ENCODE results near the gene PCDH9.

DNA sequence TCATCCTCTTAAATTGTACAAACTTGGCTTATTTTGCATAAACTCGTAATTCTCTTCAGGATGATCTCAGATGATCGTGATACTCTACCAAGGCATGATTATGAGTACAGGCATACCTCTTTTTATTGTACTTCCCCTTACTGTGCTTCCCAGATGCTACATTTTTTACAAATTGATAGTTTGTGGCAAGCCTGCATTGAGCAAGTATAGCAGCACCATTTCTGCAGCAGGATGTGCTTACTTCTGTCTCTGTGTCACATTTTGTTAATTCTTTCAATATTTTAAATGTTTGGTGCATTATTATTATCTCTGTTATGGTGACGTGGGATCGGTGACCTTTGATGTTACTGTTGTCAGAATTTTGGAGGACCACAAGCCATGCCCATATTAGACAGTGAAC lies 752.3 kb downstream of the PCDH9 start:
- TF ChIP-seq, protein P1, sequence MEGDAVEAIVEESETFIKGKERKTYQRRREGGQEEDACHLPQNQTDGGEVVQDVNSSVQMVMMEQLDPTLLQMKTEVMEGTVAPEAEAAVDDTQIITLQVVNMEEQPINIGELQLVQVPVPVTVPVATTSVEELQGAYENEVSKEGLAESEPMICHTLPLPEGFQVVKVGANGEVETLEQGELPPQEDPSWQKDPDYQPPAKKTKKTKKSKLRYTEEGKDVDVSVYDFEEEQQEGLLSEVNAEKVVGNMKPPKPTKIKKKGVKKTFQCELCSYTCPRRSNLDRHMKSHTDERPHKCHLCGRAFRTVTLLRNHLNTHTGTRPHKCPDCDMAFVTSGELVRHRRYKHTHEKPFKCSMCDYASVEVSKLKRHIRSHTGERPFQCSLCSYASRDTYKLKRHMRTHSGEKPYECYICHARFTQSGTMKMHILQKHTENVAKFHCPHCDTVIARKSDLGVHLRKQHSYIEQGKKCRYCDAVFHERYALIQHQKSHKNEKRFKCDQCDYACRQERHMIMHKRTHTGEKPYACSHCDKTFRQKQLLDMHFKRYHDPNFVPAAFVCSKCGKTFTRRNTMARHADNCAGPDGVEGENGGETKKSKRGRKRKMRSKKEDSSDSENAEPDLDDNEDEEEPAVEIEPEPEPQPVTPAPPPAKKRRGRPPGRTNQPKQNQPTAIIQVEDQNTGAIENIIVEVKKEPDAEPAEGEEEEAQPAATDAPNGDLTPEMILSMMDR (IDR thresholded peaks at IDR 0.05) = no peak
- TF ChIP-seq, protein P2, sequence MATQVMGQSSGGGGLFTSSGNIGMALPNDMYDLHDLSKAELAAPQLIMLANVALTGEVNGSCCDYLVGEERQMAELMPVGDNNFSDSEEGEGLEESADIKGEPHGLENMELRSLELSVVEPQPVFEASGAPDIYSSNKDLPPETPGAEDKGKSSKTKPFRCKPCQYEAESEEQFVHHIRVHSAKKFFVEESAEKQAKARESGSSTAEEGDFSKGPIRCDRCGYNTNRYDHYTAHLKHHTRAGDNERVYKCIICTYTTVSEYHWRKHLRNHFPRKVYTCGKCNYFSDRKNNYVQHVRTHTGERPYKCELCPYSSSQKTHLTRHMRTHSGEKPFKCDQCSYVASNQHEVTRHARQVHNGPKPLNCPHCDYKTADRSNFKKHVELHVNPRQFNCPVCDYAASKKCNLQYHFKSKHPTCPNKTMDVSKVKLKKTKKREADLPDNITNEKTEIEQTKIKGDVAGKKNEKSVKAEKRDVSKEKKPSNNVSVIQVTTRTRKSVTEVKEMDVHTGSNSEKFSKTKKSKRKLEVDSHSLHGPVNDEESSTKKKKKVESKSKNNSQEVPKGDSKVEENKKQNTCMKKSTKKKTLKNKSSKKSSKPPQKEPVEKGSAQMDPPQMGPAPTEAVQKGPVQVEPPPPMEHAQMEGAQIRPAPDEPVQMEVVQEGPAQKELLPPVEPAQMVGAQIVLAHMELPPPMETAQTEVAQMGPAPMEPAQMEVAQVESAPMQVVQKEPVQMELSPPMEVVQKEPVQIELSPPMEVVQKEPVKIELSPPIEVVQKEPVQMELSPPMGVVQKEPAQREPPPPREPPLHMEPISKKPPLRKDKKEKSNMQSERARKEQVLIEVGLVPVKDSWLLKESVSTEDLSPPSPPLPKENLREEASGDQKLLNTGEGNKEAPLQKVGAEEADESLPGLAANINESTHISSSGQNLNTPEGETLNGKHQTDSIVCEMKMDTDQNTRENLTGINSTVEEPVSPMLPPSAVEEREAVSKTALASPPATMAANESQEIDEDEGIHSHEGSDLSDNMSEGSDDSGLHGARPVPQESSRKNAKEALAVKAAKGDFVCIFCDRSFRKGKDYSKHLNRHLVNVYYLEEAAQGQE (IDR thresholded peaks at IDR 0.05; ENCODE audit: insufficient read depth in 1 of 2, low read depth in 2 of 2, low read length in 1 of 2) = no peak
- TF ChIP-seq POLR2AphosphoS5 (IDR thresholded peaks at IDR 0.05; ENCODE audit: low read depth, low read length) = no peak
- TF ChIP-seq TCF7L2 (IDR thresholded peaks at IDR 0.05; ENCODE audit: low read depth, low read length) = no peak
